Spinal cord (tissue), 10 donors: ENCODE data around the gene ZNF800. TPM values are rescaled to one million over a fixed set of nuclear protein-coding genes. Genes with fewer than 3 reads are reported as not detected.

Experiments used
- DNase-seq, 6 donors: peaks; one replicate each; pipeline versions ENCODE4 v3.0.0 to v3.0.0-alpha.2; 2013 to 2015; ENCODE audit warnings: low spot score in 6 of 6, low read depth in 4 of 6
- H3K27ac ChIP-seq: one replicate; pipeline ENCODE4 v1.5.1; 2013; ENCODE audit warnings: low read depth, low read length, control low read depth
- H3K27me3 ChIP-seq: one replicate; pipeline ENCODE4 v1.6.1; 2013; ENCODE audit warnings: low read length; ENCODE audit not compliant: control insufficient read depth, insufficient read depth
- H3K36me3 ChIP-seq: one replicate; pipeline ENCODE4 v1.6.1; 2013; ENCODE audit warnings: low read length; ENCODE audit not compliant: control insufficient read depth, insufficient read depth
- H3K4me1 ChIP-seq: one replicate; pipeline ENCODE4 v1.6.1; 2013; ENCODE audit warnings: low read length; ENCODE audit not compliant: control insufficient read depth, insufficient read depth
- H3K4me3 ChIP-seq: one replicate; pipeline ENCODE4 v1.5.1; 2013; ENCODE audit warnings: low read depth, low read length, control low read depth
- H3K9me3 ChIP-seq: one replicate; pipeline ENCODE4 v1.6.1; 2013; ENCODE audit warnings: low read length; ENCODE audit not compliant: control insufficient read depth, insufficient read depth
- WGBS: methylation state at CpG from one replicate; pipeline ENCODE4 v1.1.5; 2013; ENCODE audit warnings: missing lambda C conversion rate; ENCODE audit not compliant: insufficient coverage; 5-methylcytosine and 5-hydroxymethylcytosine counted together
- polyA plus RNA-seq, 2 donors: library from polyadenylated mRNA; unstranded; fragments of 120-200 nt; gene quantifications; one replicate each; pipeline ENCODE4 v1.2.1, GENCODE V29; 2013; ENCODE audit not compliant: insufficient read length in 2 of 2
- total RNA-seq, 2 donors: library from RNA; depleted of rRNA in 1 of 2; stranded (reverse); fragments of 120-200 nt in 1 of 2; fragments of >200 nt in 1 of 2; gene quantifications; one replicate each; pipeline versions ENCODE4 v1.2.3 to v1.2.4, GENCODE V29; 2013 to 2014
- donor health status: healthy.

ZNF800 gene
- total and polyA plus RNA-seq, 4 donors: 18.5 to 39.5 (median 26.5) TPM

DNA sequence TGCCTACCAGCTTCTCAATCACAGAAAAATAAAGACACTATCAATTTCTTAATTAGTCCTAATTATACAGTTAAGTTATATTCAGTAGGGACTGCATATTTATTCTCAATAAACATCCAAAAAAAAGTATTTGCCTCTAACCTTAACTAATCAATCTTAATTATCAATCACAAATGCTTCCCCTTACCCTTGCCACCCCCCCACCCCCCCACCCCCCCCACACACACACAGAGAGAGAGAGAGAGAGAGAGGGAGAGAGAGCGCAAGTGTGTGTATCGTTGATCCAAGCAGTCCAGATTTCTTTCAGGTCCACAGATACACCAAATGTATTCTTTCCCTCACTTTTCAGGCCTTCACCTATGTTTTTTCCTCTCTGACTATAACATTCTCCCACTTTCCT is 12.9 kb downstream of the ZNF800 start:
- WGBS: no CpG with 5 or more reads among the region's 2 CpGs

DNA sequence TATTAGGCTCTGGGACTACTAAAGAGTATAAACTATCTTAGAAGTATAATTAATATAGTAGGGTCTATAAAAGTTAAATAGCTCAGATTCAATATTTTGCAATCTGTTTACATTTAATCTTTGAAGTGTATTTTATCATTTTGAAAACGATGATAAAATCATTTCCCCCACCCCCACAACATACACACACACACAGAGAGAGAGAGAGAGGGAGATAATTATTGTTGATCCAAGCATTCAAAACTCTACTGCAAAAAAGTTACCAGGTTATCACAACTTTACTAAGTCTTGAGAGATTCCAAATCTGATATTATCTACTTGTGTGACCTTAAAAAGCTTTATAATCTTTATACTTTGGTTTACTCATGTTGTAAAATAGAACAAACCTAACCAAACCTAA is 14.0 kb downstream of the ZNF800 start:
- H3K9me3 ChIP-seq: no peaks in the 10 kb centered on the region
- H3K4me1 ChIP-seq: no peaks in the 10 kb centered on the region
- no CpG with 5 or more reads among the region's 1 CpG for WGBS
- H3K36me3 ChIP-seq: no peaks in the 10 kb centered on the region
- DNase-seq: no peak
- H3K4me3 ChIP-seq: no peak overlapping the region
- no peaks in the 10 kb centered on the region for H3K27me3 ChIP-seq
- no peak overlapping the region for H3K27ac ChIP-seq

More for the DNA sequence above, 12.9 kb downstream of the ZNF800 start:
- Histone ChIP-seq H3K4me1 (no peaks in the 10 kb centered on the region), H3K27ac (no peak overlapping the region), H3K27me3 (no peaks in the 10 kb centered on the region), H3K4me3 (no peak overlapping the region), H3K36me3 (no peaks in the 10 kb centered on the region), H3K9me3 (no peaks in the 10 kb centered on the region)
- no peak for DNase-seq

DNA sequence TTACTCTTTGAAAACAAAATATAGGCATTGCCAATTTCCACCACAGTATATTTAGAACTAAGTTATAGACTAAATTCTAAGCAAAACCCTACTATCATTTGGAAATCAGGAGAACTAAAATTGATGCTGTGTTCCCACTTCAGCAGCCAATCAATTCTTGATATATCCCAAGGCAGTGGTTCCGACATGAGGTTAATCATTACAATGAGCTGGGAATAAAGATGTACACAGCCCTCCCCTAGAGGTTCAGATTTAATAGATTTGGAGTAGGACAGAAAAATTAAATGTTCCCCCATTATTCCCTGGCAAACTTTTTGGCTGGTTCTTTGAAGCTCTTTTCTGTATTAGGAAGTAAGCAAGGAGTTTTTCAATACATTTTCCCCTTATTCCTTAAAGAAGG is 15.1 kb downstream of the ZNF800 start:
- Histone ChIP-seq H3K27me3 (no peaks in the 10 kb centered on the region), H3K4me1 (no peaks in the 10 kb centered on the region), H3K27ac (no peak overlapping the region), H3K9me3 (no peaks in the 10 kb centered on the region), H3K36me3 (no peaks in the 10 kb centered on the region), H3K4me3 (no peak overlapping the region)
- no CpG with 5 or more reads among the region's 1 CpG for WGBS
- no peak for DNase-seq

DNA sequence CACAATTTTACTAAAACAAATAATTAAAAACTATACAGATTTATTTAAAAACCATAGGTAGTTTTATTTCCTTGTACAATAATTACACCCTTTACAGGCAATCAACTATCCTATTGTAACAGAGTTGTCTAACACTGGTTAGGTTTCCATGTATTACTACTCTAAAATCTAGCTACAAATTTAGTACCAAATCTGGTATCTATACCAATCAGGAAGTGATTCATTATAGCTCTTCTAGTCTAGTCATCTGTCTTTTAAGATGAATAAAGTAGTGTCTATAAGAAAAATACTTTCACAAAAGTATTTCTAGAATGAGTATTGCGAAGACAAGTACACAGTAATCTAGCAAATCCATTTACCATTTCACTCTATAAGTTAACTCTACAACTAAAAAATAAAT is 16.9 kb downstream of the ZNF800 start:
- no CpG with 5 or more reads among the region's 1 CpG for WGBS

DNA sequence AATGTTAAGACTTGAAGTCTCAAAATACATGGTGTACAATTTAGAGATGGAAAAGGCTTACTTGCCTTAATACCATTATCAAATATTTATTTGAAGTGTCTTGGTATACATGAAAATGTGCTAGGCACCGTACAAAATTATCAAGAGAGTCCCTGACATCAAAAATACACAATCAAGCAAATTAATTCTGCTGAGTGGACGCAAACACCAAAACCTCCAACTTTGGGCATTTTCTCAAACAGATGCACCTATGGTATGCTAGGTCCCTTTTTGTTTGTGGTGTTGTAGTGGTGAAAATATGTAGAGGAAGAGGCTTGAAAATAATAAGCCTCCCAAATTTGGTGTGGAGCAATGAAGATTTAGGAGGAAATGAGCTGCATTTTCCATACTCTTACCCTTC is 24.8 kb downstream of the ZNF800 start:
- no CpG with 5 or more reads among the region's 2 CpGs for WGBS

More for the DNA sequence above, 16.9 kb downstream of the ZNF800 start:
- Histone ChIP-seq H3K36me3 (no peaks in the 10 kb centered on the region), H3K4me3 (no peak overlapping the region), H3K9me3 (no peaks in the 10 kb centered on the region), H3K27me3 (no peaks in the 10 kb centered on the region), H3K4me1 (no peaks in the 10 kb centered on the region), H3K27ac (no peak overlapping the region)
- no peak for DNase-seq

DNA sequence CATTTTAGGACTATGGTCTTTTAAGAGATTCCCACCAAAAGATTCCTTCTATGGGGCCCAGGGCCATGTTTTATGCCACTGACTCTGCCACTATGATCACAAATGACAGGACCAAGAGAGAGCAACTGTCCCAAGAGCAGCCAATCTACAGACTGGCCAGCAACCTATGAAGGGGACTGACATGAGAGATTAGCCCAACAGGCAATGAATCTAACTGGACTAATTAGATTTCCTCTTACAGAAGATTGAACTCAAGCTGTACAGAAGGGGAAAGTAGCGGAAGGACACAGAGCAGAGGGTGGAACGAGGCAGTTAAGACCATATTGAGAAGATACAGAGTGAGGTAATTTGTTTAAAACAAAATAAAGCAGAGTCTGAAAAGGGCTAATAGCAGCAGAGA is 25.8 kb downstream of the ZNF800 start:
- no peak overlapping the region for H3K4me3 ChIP-seq
- no peak overlapping the region for H3K27ac ChIP-seq
- H3K27me3 ChIP-seq: no peaks in the 10 kb centered on the region
- H3K4me1 ChIP-seq: no peaks in the 10 kb centered on the region
- DNase-seq: no peak
- WGBS: 90% methylated on average over 2 of the region's 2 CpGs
- H3K36me3 ChIP-seq: no peaks in the 10 kb centered on the region
- no peaks in the 10 kb centered on the region for H3K9me3 ChIP-seq

More for the DNA sequence above, 24.8 kb downstream of the ZNF800 start:
- Histone ChIP-seq H3K4me1 (no peaks in the 10 kb centered on the region), H3K4me3 (no peak overlapping the region), H3K9me3 (no peaks in the 10 kb centered on the region), H3K27me3 (no peaks in the 10 kb centered on the region), H3K27ac (no peak overlapping the region), H3K36me3 (no peaks in the 10 kb centered on the region)
- DNase-seq: no peak

DNA sequence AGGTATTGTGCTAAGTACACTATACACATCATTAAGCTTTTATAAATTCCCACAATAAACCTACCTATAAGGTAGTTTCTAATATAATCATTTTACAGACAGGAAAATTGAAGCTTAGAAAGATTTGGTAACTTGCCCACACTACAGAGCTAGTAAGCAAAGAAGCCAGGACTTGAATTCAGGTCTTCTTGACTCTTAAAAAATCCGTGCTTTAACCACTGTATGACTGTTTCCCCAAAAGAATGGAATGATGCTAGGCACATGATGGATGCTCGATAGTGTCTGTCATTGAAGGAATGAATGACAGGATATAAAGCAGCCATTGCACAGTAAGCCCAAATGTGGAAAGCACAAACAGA is 26.6 kb downstream of the ZNF800 start:
- no peak for DNase-seq
- H3K27me3 ChIP-seq: no peaks in the 10 kb centered on the region
- H3K4me3 ChIP-seq: no peak overlapping the region
- no peaks in the 10 kb centered on the region for H3K9me3 ChIP-seq
- H3K4me1 ChIP-seq: no peaks in the 10 kb centered on the region
- 100% methylated on average over 1 of the region's 2 CpGs for WGBS
- H3K27ac ChIP-seq: no peak overlapping the region
- H3K36me3 ChIP-seq: peaks cover 2% of the 10 kb centered on the region

DNA sequence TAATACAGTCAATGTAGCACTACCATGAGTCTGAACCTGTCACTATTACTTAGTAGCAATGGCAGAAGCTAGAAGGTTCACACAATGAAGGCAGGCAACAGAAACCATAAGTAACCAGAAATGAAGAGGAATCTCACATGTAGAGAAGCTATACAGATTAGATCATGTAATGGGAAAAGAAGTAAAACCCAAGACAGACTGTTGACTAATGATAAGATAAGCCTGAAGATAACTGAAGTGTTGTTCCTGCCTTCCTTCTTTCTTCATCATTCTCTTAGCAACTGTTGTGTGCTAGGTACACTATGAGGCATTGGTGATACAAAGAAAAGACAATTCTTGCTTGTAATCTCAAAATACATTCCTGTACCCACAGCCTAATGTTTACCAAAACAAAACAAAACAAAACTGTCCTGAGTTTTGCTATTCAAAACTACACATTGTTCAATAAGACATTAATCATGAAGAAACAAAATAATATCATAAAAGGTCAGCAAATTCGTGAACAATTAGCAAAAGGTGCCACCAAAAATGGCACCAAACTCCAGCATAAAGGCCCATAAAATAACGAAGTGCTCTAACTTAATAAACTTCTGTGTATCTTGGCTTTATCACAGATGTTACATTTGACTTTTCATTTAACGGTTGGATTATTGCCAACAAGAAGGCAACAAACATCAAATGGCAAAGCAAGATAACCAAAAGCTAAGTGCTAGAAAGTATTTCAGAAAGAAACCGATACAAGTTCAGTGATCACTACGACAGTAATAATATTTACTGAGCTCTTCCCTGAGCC is 27.1 kb downstream of the ZNF800 start:
- Histone ChIP-seq H3K27ac (no peak overlapping the region), H3K4me3 (no peak overlapping the region), H3K36me3 (peaks cover 2% of the 10 kb centered on the region), H3K9me3 (no peaks in the 10 kb centered on the region), H3K4me1 (no peaks in the 10 kb centered on the region), H3K27me3 (no peaks in the 10 kb centered on the region)
- WGBS: 83% methylated on average over 2 of the region's 5 CpGs
- no peak for DNase-seq

DNA sequence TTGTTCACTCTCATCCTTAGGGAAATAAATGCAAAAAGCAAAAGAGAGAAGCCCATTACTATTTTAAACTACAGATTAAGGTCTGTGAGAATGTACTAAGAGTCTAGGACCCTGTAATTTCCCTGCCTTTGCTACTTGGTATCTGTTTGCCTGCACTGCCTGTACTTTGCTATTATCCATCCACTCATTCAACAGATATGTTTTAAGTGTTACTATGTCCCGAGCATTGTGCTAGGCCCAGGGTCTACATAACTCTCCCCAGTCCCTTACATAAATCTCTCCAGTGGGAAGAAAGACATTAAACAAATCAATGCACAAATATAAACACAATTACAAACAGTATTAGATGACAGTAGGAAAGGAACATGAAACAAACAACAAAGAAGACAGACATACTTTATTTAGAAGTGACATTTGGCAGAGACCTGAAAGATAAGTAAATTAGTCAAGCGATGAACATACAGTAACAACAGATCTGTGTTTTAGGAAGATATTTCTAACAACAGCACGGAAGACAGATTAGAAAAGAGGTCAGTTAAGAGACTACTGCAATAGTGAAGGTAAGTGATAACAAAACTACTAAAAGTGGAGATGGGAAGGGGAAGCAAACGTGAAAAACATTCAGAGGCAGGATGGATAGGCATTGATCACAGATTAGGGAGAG is 30.0 kb downstream of the ZNF800 start:
- H3K9me3 ChIP-seq: no peaks in the 10 kb centered on the region
- no peaks in the 10 kb centered on the region for H3K4me1 ChIP-seq
- 88% methylated on average over 3 of the region's 4 CpGs for WGBS
- DNase-seq: no peak
- peaks cover 2% of the 10 kb centered on the region for H3K36me3 ChIP-seq
- H3K27me3 ChIP-seq: no peaks in the 10 kb centered on the region
- H3K4me3 ChIP-seq: no peak overlapping the region
- H3K27ac ChIP-seq: no peak overlapping the region

DNA sequence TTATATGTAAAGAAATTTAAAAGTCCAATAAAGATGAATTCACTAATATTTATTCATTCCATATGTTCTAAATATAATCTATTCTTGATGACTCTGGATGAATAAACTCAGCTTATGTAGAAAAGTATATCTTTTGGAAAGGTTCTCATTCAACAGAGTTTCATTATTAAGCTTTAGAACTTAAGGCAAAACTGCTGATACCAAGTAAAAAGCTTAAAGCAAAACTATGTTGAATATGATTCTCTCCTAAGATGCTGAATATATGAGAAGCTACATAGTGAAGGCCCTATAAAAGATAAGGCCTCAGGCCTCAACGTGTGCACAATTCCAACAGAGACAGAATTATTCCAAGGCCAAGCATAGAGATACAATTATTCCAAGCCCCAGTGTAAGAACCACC is 30.8 kb downstream of the ZNF800 start:
- Histone ChIP-seq H3K9me3 (no peaks in the 10 kb centered on the region), H3K27ac (no peak overlapping the region), H3K27me3 (no peaks in the 10 kb centered on the region), H3K4me3 (no peak overlapping the region), H3K36me3 (peaks cover 2% of the 10 kb centered on the region), H3K4me1 (no peaks in the 10 kb centered on the region)
- no peak for DNase-seq
- WGBS: no CpG with 5 or more reads among the region's 1 CpG
